IMR-90 (cell line): ENCODE data around the gene TLR1.

ENCODE experiments used
- CTCF ChIP-seq: conservative IDR thresholded peaks from 2 replicates; pipeline ENCODE4 v1.5.1; 2012; ENCODE audit warnings: mild to moderate bottlenecking, low read depth, low read length, improper control_type of control experiment
- ELK1 ChIP-seq: fragments of 150-350 bp; IDR thresholded peaks from 2 replicates; pipeline ENCODE4 v1.6.1; 2016; ENCODE audit warnings: low read depth, mild to moderate bottlenecking, low read length, moderate library complexity, borderline replicate concordance
- FOS ChIP-seq: fragments of 150-350 bp; IDR thresholded peaks from 2 replicates; pipeline ENCODE4 v1.6.1; 2016; ENCODE audit warnings: low read depth, low read length
- MAFK ChIP-seq: IDR thresholded peaks from 2 replicates; pipeline ENCODE4 v1.6.1; 2012; ENCODE audit warnings: low read depth, low read length, improper control_type of control experiment
- MXI1 ChIP-seq: IDR thresholded peaks from 2 replicates; pipeline ENCODE4 v1.6.1; 2012; ENCODE audit warnings: low read depth, mild to moderate bottlenecking, low read length, moderate library complexity, borderline replicate concordance
- POLR2A ChIP-seq: IDR thresholded peaks from 2 replicates; pipeline ENCODE4 v1.6.1; 2012; ENCODE audit warnings: mild to moderate bottlenecking, low read depth, low read length
- RAD21 ChIP-seq: IDR thresholded peaks from 2 replicates; pipeline ENCODE4 v1.6.1; 2012; ENCODE audit warnings: low read length, improper control_type of control experiment
- RCOR1 ChIP-seq: IDR thresholded peaks from 2 replicates; pipeline ENCODE4 v1.6.1; 2012; ENCODE audit warnings: mild to moderate bottlenecking, low read length, improper control_type of control experiment; ENCODE audit not compliant: insufficient replicate concordance
- RFX5 ChIP-seq: IDR thresholded peaks from 2 replicates; pipeline ENCODE4 v1.8.0; 2012; ENCODE audit warnings: low read depth, mild to moderate bottlenecking, low read length, moderate library complexity
- USF2 ChIP-seq: fragments of 150-350 bp; IDR thresholded peaks from 2 replicates; pipeline ENCODE4 v1.6.1; 2017; ENCODE audit warnings: mild to moderate bottlenecking, antibody characterized with exemption, low read length, low read depth

- TF ChIP-seq RCOR1, result no peak
- TF ChIP-seq CTCF, result no peak
- no peak for TF ChIP-seq RAD21
- no peak for TF ChIP-seq POLR2A
- no peak for TF ChIP-seq USF2
- no peak for TF ChIP-seq MAFK
- no peak for TF ChIP-seq ELK1
- no peak for TF ChIP-seq FOS
- no peak for TF ChIP-seq MXI1
- no peak for TF ChIP-seq RFX5
These were observed 16.3 kb downstream of the TLR1 start for GRCh38 chr4:38788317-38788716.
